Measurements from ENCODE around the gene PEX11G.
A peak's percentile ranks its signal among the peaks of the same experiment; 100 is the strongest.

The PEX11G gene

GRCh38 chr19:7488736-7489353 is at the start of gene PEX11G:
Gene PEX11G (minus strand): TSS chr19:7489035. CDS start chr19:7489010, 25 bp downstream.
- peak; percentile 89 for DNase-seq

GRCh38 chr19:7535998-7536695 is 47.3 kb upstream of the PEX11G start:
- no peak for DNase-seq

- DNase-seq = peak; percentile 90
Measured at GRCh38 chr19:7535047-7535997, 46.5 kb upstream of the PEX11G start, which contains the start of gene PNPLA6. Gene PNPLA6 (plus strand): TSS chr19:7535717. CDS start chr19:7535789, 72 bp downstream.

- DNase-seq = peak; percentile 29
Measured at GRCh38 chr19:7534531-7535046, 45.8 kb upstream of the PEX11G start.

- DNase-seq = peak; percentile 88
Measured at GRCh38 chr19:7533925-7534480, 45.2 kb upstream of the PEX11G start.

GRCh38 chr19:7533281-7533885 is 44.5 kb upstream of the PEX11G start:
- DNase-seq = no peak

GRCh38 chr19:7529610-7530490 is 41.0 kb upstream of the PEX11G start:
- DNase-seq = no peak

GRCh38 chr19:7529246-7529600 is 40.4 kb upstream of the PEX11G start:
- DNase-seq = no peak

GRCh38 chr19:7528522-7529245 is 39.8 kb upstream of the PEX11G start:
- no peak for DNase-seq

- DNase-seq = no peak
Measured at GRCh38 chr19:7528192-7528519, 39.3 kb upstream of the PEX11G start.

GRCh38 chr19:7527516-7528191 is 38.8 kb upstream of the PEX11G start:
- DNase-seq = no peak

GRCh38 chr19:7526059-7526929 is 37.5 kb upstream of the PEX11G start:
- DNase-seq = no peak

- DNase-seq = no peak
Measured at GRCh38 chr19:7524992-7525739, 36.3 kb upstream of the PEX11G start.

GRCh38 chr19:7524523-7524922 is 35.7 kb upstream of the PEX11G start:
- no peak for DNase-seq

GRCh38 chr19:7522923-7523667 is 34.3 kb upstream of the PEX11G start:
- DNase-seq = no peak

GRCh38 chr19:7522072-7522922 is 33.5 kb upstream of the PEX11G start, which contains the start of gene MCOLN1:
Gene MCOLN1 (plus strand): TSS chr19:7522624. CDS start chr19:7522751, 127 bp downstream.
- DNase-seq = peak; percentile 98
